Ishikawa (cell line): ENCODE measurements around the gene IRAK1.

ENCODE experiments used
- EGR1 ChIP-seq: IDR thresholded peaks from 2 replicates; pipeline ENCODE4 v1.6.1; 2012
- TAF1 ChIP-seq: IDR thresholded peaks from 2 replicates; pipeline ENCODE4 v1.6.1; 2012; ENCODE audit warnings: low read depth, mild to moderate bottlenecking
- TF ChIP-seq, protein P1 (sequence below): IDR thresholded peaks from 2 replicates; pipeline ENCODE4 v1.6.1; 2012

DNA sequence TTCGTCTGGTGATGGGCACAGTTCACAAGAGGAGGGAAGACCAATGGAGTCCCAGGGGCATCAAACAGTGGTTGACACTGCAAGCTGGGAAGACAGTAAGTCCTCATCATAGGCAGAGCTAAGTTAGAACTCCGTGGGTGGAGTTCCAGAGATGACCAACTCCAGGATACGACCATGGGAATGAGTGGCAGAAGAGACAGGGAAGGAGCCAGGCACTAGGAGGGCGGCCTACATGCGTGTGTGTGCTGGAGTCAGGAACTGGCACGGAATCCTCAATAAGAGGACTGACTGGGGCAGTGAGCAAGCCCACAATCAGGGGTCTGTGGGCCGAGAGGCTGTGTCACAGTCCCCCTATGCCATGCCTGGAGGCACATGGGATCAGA is 30.4 kb upstream of the IRAK1 start:
- TF ChIP-seq EGR1 (no peak), TAF1 (no peak)
- TF ChIP-seq, protein P1, sequence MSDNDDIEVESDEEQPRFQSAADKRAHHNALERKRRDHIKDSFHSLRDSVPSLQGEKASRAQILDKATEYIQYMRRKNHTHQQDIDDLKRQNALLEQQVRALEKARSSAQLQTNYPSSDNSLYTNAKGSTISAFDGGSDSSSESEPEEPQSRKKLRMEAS: no peak
